IMR-90 (cell line): ENCODE measurements around the gene TTC21B. TPM values are rescaled to one million over a fixed set of nuclear protein-coding genes. Genes with fewer than 3 reads are reported as not detected.

ENCODE experiments used
- ATAC-seq: fragments of 200-7000 bp; cut with Tn5 transposase; 2 replicates; pipeline ENCODE4 v1.9.1; 2020; ENCODE audit warnings: low read depth, mild to moderate bottlenecking, moderate library complexity
- BruUV-seq: library from RNA; stranded (reverse); fragments of 400-500 nt; replicated peaks from 2 replicates; lab custom pipeline; 2021; lab: Mats Ljungman, UMichigan
- CTCF ChIA-PET: fragments of 300-600 bp; formaldehyde crosslinking; extraction: SDS; loops from one replicate; lab custom pipeline; 2021; ENCODE audit warnings: antibody characterized with exemption; lab: Yijun Ruan, JAX
- POLR2A ChIA-PET: fragments of 300-600 bp; sonication (Branson Sonifier 250); formaldehyde crosslinking; loops from one replicate; lab custom pipeline; 2022; ENCODE audit warnings: antibody characterized with exemption; ENCODE audit not compliant: unreplicated experiment; lab: Charles Lee
- DNase-seq: peaks from one replicate; pipeline ENCODE4 v3.0.0; 2013
- H2AFZ ChIP-seq: replicated peaks from 2 replicates; pipeline ENCODE3; 2013; ENCODE audit warnings: low read length, mild to moderate bottlenecking; ENCODE audit not compliant: poor library complexity
- H2AK5ac ChIP-seq: 2 replicates; pipeline ENCODE4 v1.6.1; 2013; ENCODE audit warnings: low read depth, low read length, inconsistent platforms
- H2AK9ac ChIP-seq: replicated peaks from 2 replicates; pipeline ENCODE3; 2013; ENCODE audit warnings: mild to moderate bottlenecking, low read depth, low read length, moderate library complexity; ENCODE audit not compliant: poor library complexity
- H2BK120ac ChIP-seq: 2 replicates; pipeline ENCODE4 v1.6.1; 2013; ENCODE audit warnings: low read depth, low read length, inconsistent platforms
- H2BK15ac ChIP-seq: 3 replicates; pipeline ENCODE4 v1.6.1; 2013; ENCODE audit warnings: low read depth, low read length, inconsistent platforms
- H2BK20ac ChIP-seq: 2 replicates; pipeline ENCODE4 v1.6.1; 2013; ENCODE audit warnings: low read depth, mild to moderate bottlenecking, inconsistent platforms, low read length, moderate library complexity
- H2BK5ac ChIP-seq: 2 replicates; pipeline ENCODE4 v1.6.1; 2013; ENCODE audit warnings: mild to moderate bottlenecking, low read depth, low read length, inconsistent platforms; ENCODE audit not compliant: poor library complexity, severe bottlenecking
- H3K14ac ChIP-seq: replicated peaks from 2 replicates; pipeline ENCODE4 v1.6.1; 2013; ENCODE audit warnings: low read depth, low read length, inconsistent platforms
- H3K18ac ChIP-seq: 2 replicates; pipeline ENCODE4 v1.6.1; 2013; ENCODE audit warnings: low read depth, low read length, control low read depth
- H3K23ac ChIP-seq: 2 replicates; pipeline ENCODE4 v1.6.1; 2013; ENCODE audit warnings: low read depth, low read length, inconsistent platforms
- H3K27ac ChIP-seq: 2 replicates; pipeline ENCODE4 v1.5.1; 2013; ENCODE audit warnings: mild to moderate bottlenecking, control low read depth, low read length; ENCODE audit not compliant: insufficient read depth
- H3K27me3 ChIP-seq: 2 replicates; pipeline ENCODE4 v1.6.1; 2013; ENCODE audit warnings: low read length; ENCODE audit not compliant: control insufficient read depth, insufficient read depth
- H3K36me3 ChIP-seq: 2 replicates; pipeline ENCODE4 v1.6.1; 2013; ENCODE audit warnings: low read length, mixed read lengths; ENCODE audit not compliant: control insufficient read depth, insufficient read depth
- H3K4ac ChIP-seq: 2 replicates; pipeline ENCODE4 v1.6.1; 2013; ENCODE audit warnings: low read depth, low read length, inconsistent platforms
- H3K4me1 ChIP-seq: 2 replicates; pipeline ENCODE4 v1.6.1; 2013; ENCODE audit warnings: low read length, mixed read lengths; ENCODE audit not compliant: control insufficient read depth, insufficient read depth
- H3K4me2 ChIP-seq: 2 replicates; pipeline ENCODE4 v1.6.1; 2013; ENCODE audit warnings: low read depth, mild to moderate bottlenecking, control low read depth, low read length, moderate library complexity
- H3K4me3 ChIP-seq: 2 replicates; pipeline ENCODE4 v1.5.1; 2013; ENCODE audit warnings: low read depth, mild to moderate bottlenecking, control low read depth, low read length, moderate library complexity; ENCODE audit not compliant: insufficient read depth
- H3K56ac ChIP-seq: 2 replicates; pipeline ENCODE4 v1.6.1; 2013; ENCODE audit warnings: low read length, inconsistent platforms; ENCODE audit not compliant: insufficient read depth; ENCODE audit errors: extremely low read depth
- H3K79me1 ChIP-seq, 2 experiments: 2 replicates each; pipeline ENCODE4 v1.6.1; 2013; ENCODE audit warnings: low read length in 2 of 2, inconsistent platforms in 1 of 2, low read depth in 1 of 2
- H3K9ac ChIP-seq: 2 replicates; pipeline ENCODE4 v1.6.1; 2013; ENCODE audit warnings: low read depth, low read length, control low read depth
- H3K9me1 ChIP-seq: 2 replicates; pipeline ENCODE4 v1.6.1; 2013; ENCODE audit warnings: low read length, inconsistent platforms; ENCODE audit not compliant: insufficient read depth
- H3K9me3 ChIP-seq: 2 replicates; pipeline ENCODE4 v1.6.1; 2013; ENCODE audit warnings: low read length; ENCODE audit not compliant: control insufficient read depth, insufficient read depth
- H4K20me1 ChIP-seq: 2 replicates; pipeline ENCODE4 v1.6.1; 2013; ENCODE audit warnings: low read length, inconsistent platforms; ENCODE audit not compliant: insufficient read depth
- H4K5ac ChIP-seq: 2 replicates; pipeline ENCODE4 v1.6.1; 2013; ENCODE audit warnings: mild to moderate bottlenecking, low read depth, low read length, control low read depth
- H4K8ac ChIP-seq, 2 experiments: 2 replicates each; pipeline ENCODE4 v1.6.1; 2013; ENCODE audit warnings: low read depth in 2 of 2, low read length in 2 of 2, control low read depth in 1 of 2, inconsistent platforms in 1 of 2
- H4K91ac ChIP-seq: 2 replicates; pipeline ENCODE4 v1.6.1; 2013; ENCODE audit warnings: low read depth, low read length, inconsistent platforms; ENCODE audit not compliant: insufficient read depth
- CEBPB ChIP-seq: IDR thresholded peaks from 2 replicates; pipeline ENCODE4 v1.6.1; 2012; ENCODE audit warnings: low read depth, low read length, improper control_type of control experiment
- CTCF ChIP-seq: conservative IDR thresholded peaks from 2 replicates; pipeline ENCODE4 v1.5.1; 2012; ENCODE audit warnings: mild to moderate bottlenecking, low read depth, low read length, improper control_type of control experiment
- ELK1 ChIP-seq: fragments of 150-350 bp; IDR thresholded peaks from 2 replicates; pipeline ENCODE4 v1.6.1; 2016; ENCODE audit warnings: low read depth, mild to moderate bottlenecking, low read length, moderate library complexity, borderline replicate concordance
- MAFK ChIP-seq: IDR thresholded peaks from 2 replicates; pipeline ENCODE4 v1.6.1; 2012; ENCODE audit warnings: low read depth, low read length, improper control_type of control experiment
- NFE2L2 ChIP-seq: fragments of 150-350 bp; IDR thresholded peaks from 2 replicates; pipeline ENCODE4 v1.6.1; 2016; ENCODE audit warnings: low read depth, mild to moderate bottlenecking, low read length
- RFX5 ChIP-seq: IDR thresholded peaks from 2 replicates; pipeline ENCODE4 v1.8.0; 2012; ENCODE audit warnings: low read depth, mild to moderate bottlenecking, low read length, moderate library complexity
- USF2 ChIP-seq: fragments of 150-350 bp; IDR thresholded peaks from 2 replicates; pipeline ENCODE4 v1.6.1; 2017; ENCODE audit warnings: mild to moderate bottlenecking, antibody characterized with exemption, low read length, low read depth
- WGBS, 2 experiments: methylation state at CpG; one replicate each; pipeline versions ENCODE4 v1.1.5 to v1.1.7; 2013; ENCODE audit warnings: missing lambda C conversion rate in 2 of 2; ENCODE audit not compliant: insufficient read length in 1 of 2; ENCODE audit errors: extremely low coverage in 2 of 2; 5-methylcytosine and 5-hydroxymethylcytosine counted together
- dilution Hi-C: fragments of 300-500 bp; cut with HindIII; formaldehyde crosslinking; loops from one replicate; pipeline ENCODE4 v1.14.3; 2018; ENCODE audit warnings: low sequenced_read_pairs; ENCODE audit not compliant: unreplicated experiment
- in situ Hi-C: fragments of 300-500 bp; cut with MboI; formaldehyde crosslinking; loops from 3 replicates; pipeline ENCODE4 v1.14.3; 2019; ENCODE audit warnings: low sequenced_read_pairs, inconsistent platforms, mixed read lengths
- intact Hi-C: fragments of 100-400 bp; cut with micrococcal nuclease; formaldehyde crosslinking; loops from 2 replicates; pipeline ENCODE4 v1.10.0; 2022
- polyA plus RNA-seq, 3 experiments: library from polyadenylated mRNA; depleted of rRNA; stranded (reverse); fragments of >200 nt; gene quantifications; 2 replicates each; pipeline ENCODE4 v1.2.3, GENCODE V29; 2012; ENCODE audit warnings: low replicate concordance in 1 of 3
- total RNA-seq: library from RNA; depleted of rRNA; stranded (reverse); fragments of >200 nt; gene quantifications from 2 replicates; pipeline ENCODE4 v1.2.3, GENCODE V29; 2012

The TTC21B gene
- total and polyA plus RNA-seq, 2 of the 4 experiments (the other 2 are of a cell fraction) = 8.0 to 17.2 TPM

GRCh38 chr2:165895974-165896373, 57.6 kb downstream of the TTC21B start:
- H3K4me3 ChIP-seq = no peak overlapping the region
- H2AFZ ChIP-seq = no peak overlapping the region
- no peaks in the 10 kb centered on the region for H3K4me1 ChIP-seq
- H3K14ac ChIP-seq = no peak overlapping the region
- intact Hi-C loops = no loop called here
- no peak overlapping the region for H2BK20ac ChIP-seq
- H3K56ac ChIP-seq = no peak overlapping the region
- H3K36me3 ChIP-seq = peaks cover 14% of the 10 kb centered on the region
- no peaks in the 10 kb centered on the region for H3K9me3 ChIP-seq
- no peak overlapping the region for H3K18ac ChIP-seq
- dilution Hi-C loops = no loop called here
- no peak overlapping the region for H2AK9ac ChIP-seq
- no peak overlapping the region for H3K4ac ChIP-seq
- no peak for DNase-seq
- H2BK120ac ChIP-seq = no peak overlapping the region
- ChIA-PET POLR2A (no interaction called here), CTCF (no interaction called here)
- H3K23ac ChIP-seq = no peak overlapping the region
- no peaks in the 10 kb centered on the region for H4K20me1 ChIP-seq
- BruUV-seq = no TSS peak
- TF ChIP-seq CTCF (no peak), MAFK (no peak), USF2 (no peak), NFE2L2 (no peak), RFX5 (no peak), CEBPB (no peak), ELK1 (no peak)
- H3K27ac ChIP-seq = no peak overlapping the region
- no peak overlapping the region for H2BK15ac ChIP-seq
- ATAC-seq = no peak
- H3K27me3 ChIP-seq = no peaks in the 10 kb centered on the region
- no peak overlapping the region for H2AK5ac ChIP-seq
- no peak overlapping the region for H4K8ac ChIP-seq
- H4K91ac ChIP-seq = no peak overlapping the region
- no peak overlapping the region for H3K9ac ChIP-seq
- in situ Hi-C loops = no loop called here
- no peaks in the 10 kb centered on the region; a peak in 1 of 4 replicates for H3K79me1 ChIP-seq
- H3K9me1 ChIP-seq = peaks cover 3% of the 10 kb centered on the region; the same call in 1 of the 2 replicates
- no peak overlapping the region for H2BK5ac ChIP-seq
- WGBS, 2 experiments = no CpG with 5 or more reads among the region's 1 CpG
- no peak overlapping the region for H4K5ac ChIP-seq
- no peak overlapping the region for H3K4me2 ChIP-seq
